ENCODE data around the gene DRC7.
A peak's percentile ranks its signal among the peaks of the same experiment; 100 is the strongest.
"Not testable (repeated sequence)": the region's sequence is repeated elsewhere in the genome, so short reads cannot be mapped to it uniquely, and the experiment has no call there.

Gene DRC7

DNA sequence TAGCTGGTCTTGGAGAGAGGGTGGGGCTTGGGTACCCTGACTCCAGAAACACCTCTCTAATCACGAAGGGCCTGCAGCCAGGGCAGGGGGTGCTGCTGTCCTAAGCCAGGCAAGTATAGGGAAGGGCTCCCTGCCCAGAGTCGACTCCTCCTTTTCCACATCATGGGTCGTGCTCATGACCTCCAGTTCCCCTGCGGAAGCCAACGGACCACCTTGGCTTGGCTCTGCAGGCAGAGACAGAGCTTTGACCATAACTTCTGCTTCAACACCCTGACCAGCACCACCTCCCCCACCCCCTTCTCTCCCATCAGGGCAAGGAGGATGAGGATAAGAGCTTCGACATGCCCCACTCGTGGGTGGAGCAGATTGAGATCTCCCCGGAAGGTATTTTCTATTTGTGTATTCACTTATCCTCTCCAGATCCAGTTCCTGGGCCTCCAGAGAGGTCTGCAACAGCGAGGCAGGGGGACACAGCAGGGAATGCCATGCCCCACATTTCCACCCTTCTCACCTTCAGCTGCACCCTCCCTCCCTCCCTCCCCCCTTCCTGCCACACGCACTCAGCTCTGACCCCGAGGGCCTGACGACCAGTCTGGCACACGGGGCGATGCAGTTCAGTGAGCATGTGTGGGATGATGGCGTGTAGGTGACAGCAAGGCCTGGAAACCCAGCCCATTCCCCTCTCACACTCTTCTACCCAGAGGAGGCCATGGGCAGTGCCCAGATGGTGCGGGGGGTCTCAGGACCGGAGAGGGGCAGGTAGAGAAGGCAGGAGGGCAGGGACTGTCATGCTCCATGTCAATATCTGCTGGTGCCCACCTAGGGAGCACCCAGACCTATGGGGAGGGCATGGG, 27.0 kb downstream of the DRC7 start:
- no peak for DNase-seq

- DNase-seq = no peak
Observed at GRCh38 chr16:57722210-57722499, 27.5 kb downstream of the DRC7 start.

DNA sequence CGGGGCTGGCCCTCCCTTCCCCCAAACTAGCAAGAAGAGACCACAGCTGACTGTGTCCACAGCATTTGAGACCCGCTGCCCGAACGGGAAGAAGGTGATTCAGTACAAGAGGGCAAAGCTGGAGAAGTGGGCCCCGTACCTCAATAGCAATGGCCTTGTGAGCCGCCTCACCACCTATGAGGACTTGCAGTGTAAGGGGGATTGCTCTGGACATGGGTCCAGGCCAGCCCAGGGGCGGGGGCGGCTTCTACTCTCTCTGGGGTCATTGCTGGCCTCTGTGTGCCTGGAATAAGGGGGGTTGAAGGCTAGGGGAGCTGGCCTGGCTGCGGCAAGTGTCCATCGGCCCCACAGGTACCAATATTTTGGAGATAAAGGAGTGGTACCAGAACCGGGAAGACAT, 28.0 kb downstream of the DRC7 start:
- DNase-seq = no peak

- DNase-seq = no peak
Observed at GRCh38 chr16:57723170-57723569, 28.6 kb downstream of the DRC7 start.

DNA sequence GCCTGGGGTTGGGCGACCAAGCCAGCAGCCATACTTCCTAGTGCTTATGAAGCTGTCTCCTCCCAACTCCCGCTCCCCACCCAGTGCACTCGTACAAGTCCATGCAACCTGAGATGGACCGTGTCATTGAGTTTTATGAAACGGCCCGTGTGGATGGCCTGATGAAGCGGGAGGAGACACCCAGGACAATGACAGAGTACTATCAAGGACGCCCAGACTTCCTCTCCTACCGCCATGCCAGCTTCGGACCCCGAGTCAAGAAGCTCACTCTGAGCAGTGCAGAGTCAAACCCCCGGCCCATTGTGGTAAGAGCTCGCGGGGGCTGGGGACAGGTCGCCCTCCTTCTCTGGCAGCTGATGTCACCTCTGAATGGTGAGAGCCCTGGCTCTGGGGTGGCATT, 29.9 kb downstream of the DRC7 start:
- DNase-seq = no peak

- DNase-seq = no peak
Observed at GRCh38 chr16:57725151-57725550, 30.5 kb downstream of the DRC7 start.

DNA sequence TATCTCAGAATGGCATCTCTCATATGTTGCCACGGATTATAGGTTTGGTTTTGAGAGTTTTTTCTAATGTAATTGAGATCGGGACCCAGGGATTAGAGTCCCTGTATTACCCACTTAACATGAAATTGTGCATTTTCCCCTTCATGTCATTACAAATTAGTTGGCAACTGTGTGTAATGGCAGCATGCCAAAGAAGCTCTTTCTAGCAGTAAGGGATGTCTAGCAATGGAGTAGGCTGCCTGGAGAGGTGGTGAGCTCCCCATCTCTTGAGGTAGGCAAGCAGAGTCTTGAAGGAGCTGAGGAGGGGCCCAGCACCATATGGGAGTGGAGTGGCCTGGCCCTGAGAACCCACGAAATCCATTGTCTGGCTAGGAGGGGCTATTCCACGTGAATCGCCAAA, 30.9 kb downstream of the DRC7 start:
- DNase-seq = no peak

DNA sequence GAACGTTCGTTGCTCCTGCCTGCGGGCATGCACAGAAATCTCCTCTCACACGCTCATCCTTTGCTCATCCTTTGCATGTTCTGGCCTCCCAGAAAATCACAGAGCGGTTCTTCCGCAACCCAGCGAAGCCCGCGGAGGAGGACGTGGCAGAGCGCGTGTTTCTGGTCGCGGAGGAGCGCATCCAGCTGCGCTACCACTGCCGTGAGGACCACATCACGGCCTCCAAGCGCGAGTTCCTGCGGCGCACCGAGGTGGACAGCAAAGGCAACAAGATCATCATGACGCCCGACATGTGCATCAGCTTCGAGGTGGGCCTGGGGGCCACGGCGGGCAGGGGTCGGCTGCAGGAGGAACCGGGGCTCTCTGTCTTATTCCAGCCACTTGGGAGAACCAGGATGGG, 31.4 kb downstream of the DRC7 start:
- no peak for DNase-seq

DNA sequence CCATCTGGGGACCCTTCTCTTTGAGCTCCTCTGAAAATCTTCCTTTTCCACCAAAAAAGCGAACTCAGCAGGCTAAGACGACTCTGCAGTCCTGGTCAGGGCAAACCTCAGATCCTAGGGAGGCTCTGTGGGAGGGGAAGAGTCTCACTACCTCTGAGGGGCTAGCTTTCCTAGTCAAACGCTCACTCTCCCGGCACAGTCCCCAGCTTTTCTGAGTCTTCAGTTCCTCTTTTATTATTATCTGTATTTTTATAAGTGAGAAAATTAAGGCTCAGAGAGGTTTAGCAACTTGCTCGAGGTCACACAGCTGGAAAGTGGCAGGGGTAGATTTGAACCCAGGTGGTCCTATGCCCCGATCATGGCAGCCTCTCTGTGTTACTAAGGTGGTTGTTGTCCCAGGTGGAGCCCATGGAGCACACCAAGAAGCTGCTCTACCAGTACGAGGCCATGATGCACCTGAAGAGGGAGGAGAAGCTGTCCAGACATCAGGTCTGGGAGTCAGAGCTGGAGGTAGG, 31.9 kb downstream of the DRC7 start:
- no peak for DNase-seq

DNA sequence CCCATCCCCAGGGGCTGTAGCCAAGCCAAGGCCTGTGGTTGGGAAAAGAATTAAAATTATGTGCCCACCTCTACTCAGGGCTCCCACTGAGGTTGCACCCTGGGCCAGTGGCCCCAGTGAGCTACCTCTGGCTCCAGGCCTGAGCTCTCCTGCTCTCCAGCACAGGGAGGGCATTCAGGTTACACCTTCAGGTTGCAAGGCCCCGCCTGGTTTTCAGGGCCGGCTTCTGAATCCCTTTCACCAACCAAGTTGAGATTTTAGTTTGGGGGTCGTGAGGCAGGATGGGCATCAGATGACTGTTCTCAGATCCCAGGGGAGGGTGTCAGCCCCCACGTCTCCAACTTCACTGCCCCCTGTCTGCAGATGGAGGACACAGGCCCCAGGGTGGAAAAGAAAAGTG, 33.0 kb downstream of the DRC7 start:
- DNase-seq = no peak

DNA sequence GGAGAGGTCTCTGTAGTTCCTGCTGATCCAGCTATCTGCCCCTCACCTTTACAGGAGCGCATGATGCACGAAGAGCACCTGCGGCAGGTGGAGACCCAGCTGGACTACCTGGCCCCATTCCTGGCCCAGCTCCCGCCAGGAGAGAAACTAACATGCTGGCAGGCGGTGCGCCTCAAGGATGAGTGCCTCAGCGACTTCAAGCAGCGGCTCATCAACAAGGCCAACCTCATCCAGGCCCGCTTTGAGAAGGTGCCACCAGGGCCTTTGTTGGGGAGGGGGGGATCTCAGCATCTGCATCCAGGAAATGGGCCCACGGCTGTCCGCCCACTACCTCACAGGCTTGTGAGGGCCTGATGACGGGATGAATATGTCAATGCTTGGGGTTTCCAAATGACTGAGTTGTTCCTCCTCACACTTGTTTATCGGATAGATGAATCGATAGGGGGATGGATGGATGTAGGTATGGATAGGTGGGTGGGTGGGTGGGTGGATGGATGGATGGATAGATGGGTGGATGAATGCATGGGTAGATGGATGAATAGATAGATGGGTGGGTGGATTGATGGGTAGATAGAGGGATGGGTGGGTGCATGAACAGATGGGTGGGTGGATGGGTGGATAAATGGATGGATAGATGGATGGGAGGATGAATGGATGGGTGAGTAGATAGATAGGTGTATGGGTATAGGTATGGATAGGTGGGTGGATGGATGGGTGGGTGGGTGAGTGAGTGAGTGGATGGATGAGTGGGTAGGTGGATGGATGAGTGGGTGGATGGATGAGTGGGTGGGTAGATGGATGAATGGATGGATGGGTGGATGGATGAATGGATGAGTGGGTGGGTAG, 34.0 kb downstream of the DRC7 start:
- no peak for DNase-seq

DNA sequence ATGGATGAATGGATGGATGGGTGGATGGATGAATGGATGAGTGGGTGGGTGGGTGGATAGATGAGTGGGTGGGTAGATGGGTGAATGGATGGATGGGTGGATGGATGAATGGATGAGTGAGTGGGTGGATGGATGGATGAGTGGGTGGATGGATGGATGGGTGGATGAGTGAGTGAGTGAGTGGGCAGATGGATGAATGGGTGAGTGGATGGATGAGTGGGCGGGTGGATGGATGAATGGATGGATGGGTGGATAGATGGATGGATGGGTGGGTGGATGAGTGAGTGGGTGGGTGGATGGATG, 34.5 kb downstream of the DRC7 start:
- no peak for DNase-seq

DNA sequence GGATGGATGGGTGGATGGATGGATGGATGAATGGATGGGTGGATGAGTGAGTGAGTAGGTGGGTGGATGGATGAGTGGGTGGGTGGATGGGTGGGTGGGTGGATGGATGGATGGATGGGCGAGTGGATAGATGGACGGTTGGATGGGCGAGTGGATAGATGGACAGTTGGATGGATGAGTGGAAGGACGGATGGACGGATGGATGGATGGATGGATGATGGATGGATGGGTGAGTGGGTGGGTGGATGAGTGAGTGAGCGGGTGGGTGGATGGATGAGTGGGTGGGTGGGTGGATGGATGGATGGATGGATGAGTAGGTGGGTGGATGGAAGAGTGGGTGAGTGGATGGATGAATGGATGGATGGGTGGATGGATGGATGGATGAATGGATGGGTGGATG, 35.2 kb downstream of the DRC7 start:
- DNase-seq = not testable (repeated sequence)

GRCh38 chr16:57730771-57731730, 36.4 kb downstream of the DRC7 start:
- DNase-seq = no peak

GRCh38 chr16:57732037-57732436, 37.4 kb downstream of the DRC7 start:
- no peak for DNase-seq

DNA sequence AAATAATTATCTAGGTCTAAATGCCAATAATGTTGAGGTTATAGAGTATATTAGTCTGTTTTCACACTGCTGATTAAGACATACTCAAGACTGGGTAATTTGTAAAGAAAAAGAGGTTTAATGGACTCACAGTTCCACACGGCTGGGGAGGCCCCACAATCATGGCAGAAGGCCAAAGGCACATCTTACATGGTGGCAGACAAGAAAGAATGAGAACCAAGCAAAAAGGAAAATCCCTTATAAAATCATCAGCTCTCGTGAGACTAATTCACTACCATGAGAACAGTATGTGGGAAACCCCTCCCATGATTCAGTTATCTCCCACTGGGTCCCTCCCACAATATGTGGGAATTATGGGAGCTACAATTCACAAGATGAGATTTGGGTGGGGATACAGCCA, 38.1 kb downstream of the DRC7 start:
- no peak for DNase-seq

DNA sequence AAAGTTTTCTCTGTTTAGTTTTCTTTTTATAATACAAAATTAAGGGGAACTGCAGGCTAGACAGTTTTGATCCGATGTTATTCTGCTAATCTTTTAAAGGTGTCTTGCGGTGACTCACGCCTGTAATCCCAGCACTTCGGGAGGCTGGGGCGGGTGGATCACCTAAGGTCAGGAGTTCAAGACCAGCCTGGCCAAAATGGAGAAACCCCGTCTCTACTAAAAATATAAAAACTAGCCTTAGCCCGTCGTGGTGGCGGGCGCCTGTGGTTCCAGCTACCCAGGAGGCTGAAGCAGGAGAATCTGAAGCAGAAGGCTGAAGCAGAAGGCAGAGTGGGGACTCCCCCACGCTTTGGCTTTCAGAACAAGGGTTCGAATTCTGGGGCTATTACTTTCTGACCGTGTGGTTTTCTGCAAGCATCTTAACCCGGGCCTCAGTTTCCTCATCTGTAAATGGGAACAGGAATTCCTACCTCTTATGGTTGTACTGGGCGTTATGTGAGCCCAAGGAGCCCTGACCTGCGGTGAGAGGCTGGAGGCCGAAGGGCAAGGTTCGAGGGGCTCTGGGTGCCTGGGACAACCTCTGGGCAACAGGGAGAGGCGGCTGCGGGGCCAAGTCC, 39.8 kb downstream of the DRC7 start:
- DNase-seq = no peak

DNA sequence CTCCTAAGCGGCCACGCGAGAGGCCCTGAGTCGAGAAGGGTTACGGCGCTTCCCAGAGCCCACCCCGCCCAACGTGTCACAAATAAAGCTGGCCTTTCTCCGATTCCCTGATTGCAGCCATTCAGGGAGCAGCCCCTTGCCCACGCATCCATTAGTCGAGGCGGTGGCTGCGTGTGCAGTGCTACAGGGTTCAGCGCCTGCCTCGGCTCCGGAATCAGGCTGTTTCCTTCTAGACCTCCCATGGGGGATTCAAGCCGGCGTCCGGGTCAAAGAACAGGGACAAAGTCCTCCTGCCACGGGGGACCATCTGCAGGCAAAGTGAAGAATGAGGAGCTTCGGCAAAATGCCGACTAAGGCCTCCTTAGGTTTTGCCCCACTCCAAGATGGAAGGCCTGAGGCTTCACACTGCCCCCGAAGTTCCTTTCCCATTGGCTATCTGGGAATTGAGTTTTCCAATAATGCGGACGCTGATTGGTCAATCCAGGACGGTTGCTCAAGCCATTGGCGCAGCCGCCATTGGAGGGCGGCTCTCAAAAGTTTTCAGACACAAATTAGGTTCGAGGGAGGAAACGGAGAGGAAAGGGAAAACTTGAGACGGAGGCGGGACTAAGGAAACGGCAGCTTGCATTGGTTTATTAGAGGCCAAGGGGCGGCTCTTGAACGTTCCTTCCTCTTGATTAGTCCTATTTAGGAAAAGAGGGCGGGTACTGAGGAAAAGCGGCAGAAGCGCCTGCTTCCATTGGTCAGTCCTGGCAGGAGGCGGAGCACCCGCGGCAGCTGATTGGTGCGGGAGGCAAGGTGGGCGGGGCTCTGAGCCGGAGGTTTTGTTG, 40.5 kb downstream of the DRC7 start:
- peak; percentile 99 for DNase-seq

GRCh38 chr16:57735755-57736418, 41.3 kb downstream of the DRC7 start, which contains the start of gene KATNB1:
KATNB1 (plus strand) TSS chr16:57735770; CDS start chr16:57737244, 1,474 bp downstream.
- DNase-seq = no peak

DNA sequence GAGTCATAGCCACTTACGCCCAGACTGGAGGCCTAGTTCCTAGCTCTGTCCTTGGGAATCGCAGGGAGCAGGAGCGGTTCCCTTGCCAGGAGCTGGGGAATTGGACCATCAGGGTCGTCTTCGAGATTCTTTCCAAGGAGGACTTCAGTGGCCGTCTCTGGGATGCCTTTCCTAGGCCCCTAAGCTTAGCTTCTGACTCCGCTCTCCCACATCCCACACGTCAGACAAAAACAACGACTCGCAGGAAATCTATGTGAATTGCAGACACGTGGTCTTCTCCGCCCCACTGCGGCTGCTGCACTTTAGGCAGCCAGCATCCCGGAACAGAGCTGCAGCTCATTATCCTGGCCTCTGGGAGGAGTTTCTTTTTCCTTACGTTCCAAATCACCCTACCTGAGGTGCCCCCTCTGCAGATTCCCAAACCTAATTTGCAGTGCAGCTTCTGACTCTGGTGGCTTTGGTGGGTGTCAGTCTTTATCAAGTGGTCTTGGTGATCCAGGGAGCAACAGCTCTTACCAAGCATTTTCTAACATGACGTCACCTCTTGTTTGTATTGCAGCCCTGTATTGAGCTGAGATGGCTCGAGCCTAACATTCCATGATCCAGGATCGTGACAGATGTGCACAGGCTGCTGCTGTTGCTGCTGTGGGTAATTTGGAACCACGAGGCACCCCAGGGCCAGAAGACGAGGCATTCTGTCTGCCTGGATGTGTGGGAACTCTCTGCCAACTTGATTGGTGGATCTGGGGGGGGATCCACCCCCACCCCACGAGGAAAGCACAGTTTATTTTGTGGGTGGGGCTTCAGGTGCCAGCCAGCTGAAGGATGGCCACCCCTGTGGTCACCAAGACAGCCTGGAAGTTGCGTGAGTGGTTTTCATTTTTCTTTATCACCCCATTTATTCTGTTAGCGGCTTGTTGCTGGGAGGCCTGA, 42.1 kb downstream of the DRC7 start:
- no peak for DNase-seq

All from SIG-M5 (cell line).